ENCODE measurements around the gene SPPL2B. TPM values are rescaled to one million over a fixed set of nuclear protein-coding genes. Genes with fewer than 3 reads are reported as not detected.

Gene SPPL2B
- total and polyA plus RNA-seq, 2 experiments from 2014 or later, result 40.9 to 87.7 TPM

GRCh38 chr19:2351591-2351990 lies 23.1 kb downstream of the SPPL2B start:
- Histone ChIP-seq H2AFZ (no peak overlapping the region), H3K36me3 (replicated peaks; ENCODE audit: insufficient read depth, low read depth) (no peaks in the 10 kb centered on the region), H4K20me1 (ENCODE audit: insufficient read depth, poor library complexity, severe bottlenecking) (no peaks in the 10 kb centered on the region), H3K4me3 (no peak overlapping the region), H3K4me2 (no peak overlapping the region), H3K79me2 (no peaks in the 10 kb centered on the region), H3K27me3 (no peaks in the 10 kb centered on the region), H3K4me1 (ENCODE audit: insufficient read depth) (no peaks in the 10 kb centered on the region), H3K27ac (no peak overlapping the region), H3K9me2 (replicated peaks; ENCODE audit: insufficient read depth) (no peaks in the 10 kb centered on the region), H3K9me3 (ENCODE audit: low read depth) (no peaks in the 10 kb centered on the region)
- no peak for DNase-seq (ENCODE audit: low spot score)
- 99% methylated on average over 18 of the region's 28 CpGs for WGBS (ENCODE audit: low lambda C conversion rate, missing lambda C conversion rate)
- TF ChIP-seq EZH2 (IDR thresholded peaks at IDR 0.05; ENCODE audit: borderline replicate concordance), result no peak
- no peak for TF ChIP-seq EZH2phosphoT487 (IDR thresholded peaks at IDR 0.05; ENCODE audit: low read depth, severe bottlenecking, unreplicated experiment)
- TF ChIP-seq CTCF (IDR thresholded peaks at IDR 0.05; ENCODE audit: poor library complexity), result no peak

GRCh38 chr19:2352121-2352520 lies 23.6 kb downstream of the SPPL2B start:
- no peak overlapping the region for H3K4me3 ChIP-seq
- no peak for DNase-seq (ENCODE audit: low spot score)
- H3K79me2 ChIP-seq, result no peaks in the 10 kb centered on the region
- H3K27me3 ChIP-seq, result no peaks in the 10 kb centered on the region
- H3K27ac ChIP-seq, result no peak overlapping the region
- WGBS (ENCODE audit: low lambda C conversion rate, missing lambda C conversion rate), result 97% methylated on average over 23 of the region's 24 CpGs
- H3K4me2 ChIP-seq, result no peak overlapping the region
- no peak for TF ChIP-seq CTCF (IDR thresholded peaks at IDR 0.05; ENCODE audit: poor library complexity)
- TF ChIP-seq EZH2phosphoT487 (IDR thresholded peaks at IDR 0.05; ENCODE audit: low read depth, severe bottlenecking, unreplicated experiment), result no peak
- no peak for TF ChIP-seq EZH2 (IDR thresholded peaks at IDR 0.05; ENCODE audit: borderline replicate concordance)
- H3K9me3 ChIP-seq (ENCODE audit: low read depth), result no peaks in the 10 kb centered on the region
- H3K9me2 ChIP-seq (replicated peaks; ENCODE audit: insufficient read depth), result no peaks in the 10 kb centered on the region
- no peak overlapping the region for H2AFZ ChIP-seq
- H4K20me1 ChIP-seq (ENCODE audit: insufficient read depth, poor library complexity, severe bottlenecking), result no peaks in the 10 kb centered on the region
- no peaks in the 10 kb centered on the region for H3K36me3 ChIP-seq (replicated peaks; ENCODE audit: insufficient read depth, low read depth)
- H3K4me1 ChIP-seq (ENCODE audit: insufficient read depth), result no peaks in the 10 kb centered on the region

- WGBS (ENCODE audit: low lambda C conversion rate, missing lambda C conversion rate), result 96% methylated on average over 29 of the region's 45 CpGs
- no peak for DNase-seq (ENCODE audit: low spot score)
- no peaks in the 10 kb centered on the region for H4K20me1 ChIP-seq (ENCODE audit: insufficient read depth, poor library complexity, severe bottlenecking)
- TF ChIP-seq EZH2 (IDR thresholded peaks at IDR 0.05; ENCODE audit: borderline replicate concordance) (no peak), CTCF (IDR thresholded peaks at IDR 0.05; ENCODE audit: poor library complexity) (no peak), EZH2phosphoT487 (IDR thresholded peaks at IDR 0.05; ENCODE audit: low read depth, severe bottlenecking, unreplicated experiment) (no peak)
- no peaks in the 10 kb centered on the region for H3K9me2 ChIP-seq (replicated peaks; ENCODE audit: insufficient read depth)
- no peaks in the 10 kb centered on the region for H3K9me3 ChIP-seq (ENCODE audit: low read depth)
- H3K36me3 ChIP-seq (replicated peaks; ENCODE audit: insufficient read depth, low read depth), result no peaks in the 10 kb centered on the region
- H3K4me3 ChIP-seq, result no peak overlapping the region
- no peak overlapping the region for H3K4me2 ChIP-seq
- H3K27ac ChIP-seq, result no peak overlapping the region
- no peaks in the 10 kb centered on the region for H3K27me3 ChIP-seq
- H3K4me1 ChIP-seq (ENCODE audit: insufficient read depth), result no peaks in the 10 kb centered on the region
- no peaks in the 10 kb centered on the region for H3K79me2 ChIP-seq
- H2AFZ ChIP-seq, result no peak overlapping the region
These were observed 24.8 kb downstream of the SPPL2B start for GRCh38 chr19:2353159-2353886.

Data from hepatocyte (in vitro differentiated cells).